GM18519 (cell line): ENCODE measurements around the gene DAAM2.

Experiments
- ATAC-seq: cut with Tn5 transposase; IDR thresholded peaks from one replicate; pipeline ENCODE4 v1.9.1; 2021; ENCODE audit warnings: mild to moderate bottlenecking, moderate library complexity; ENCODE audit not compliant: unreplicated experiment, low FRiP score

Gene DAAM2

GRCh38 chr6:39791850-39792539 is at the start of gene DAAM2:
Gene DAAM2, plus strand, starts transcription at chr6:39792376. Its CDS starts 63,927 bp downstream, at chr6:39856303.
- ATAC-seq, result no peak

- no peak for ATAC-seq
Measured at GRCh38 chr6:39746795-39747194, 45.4 kb upstream of the DAAM2 start.

DNA sequence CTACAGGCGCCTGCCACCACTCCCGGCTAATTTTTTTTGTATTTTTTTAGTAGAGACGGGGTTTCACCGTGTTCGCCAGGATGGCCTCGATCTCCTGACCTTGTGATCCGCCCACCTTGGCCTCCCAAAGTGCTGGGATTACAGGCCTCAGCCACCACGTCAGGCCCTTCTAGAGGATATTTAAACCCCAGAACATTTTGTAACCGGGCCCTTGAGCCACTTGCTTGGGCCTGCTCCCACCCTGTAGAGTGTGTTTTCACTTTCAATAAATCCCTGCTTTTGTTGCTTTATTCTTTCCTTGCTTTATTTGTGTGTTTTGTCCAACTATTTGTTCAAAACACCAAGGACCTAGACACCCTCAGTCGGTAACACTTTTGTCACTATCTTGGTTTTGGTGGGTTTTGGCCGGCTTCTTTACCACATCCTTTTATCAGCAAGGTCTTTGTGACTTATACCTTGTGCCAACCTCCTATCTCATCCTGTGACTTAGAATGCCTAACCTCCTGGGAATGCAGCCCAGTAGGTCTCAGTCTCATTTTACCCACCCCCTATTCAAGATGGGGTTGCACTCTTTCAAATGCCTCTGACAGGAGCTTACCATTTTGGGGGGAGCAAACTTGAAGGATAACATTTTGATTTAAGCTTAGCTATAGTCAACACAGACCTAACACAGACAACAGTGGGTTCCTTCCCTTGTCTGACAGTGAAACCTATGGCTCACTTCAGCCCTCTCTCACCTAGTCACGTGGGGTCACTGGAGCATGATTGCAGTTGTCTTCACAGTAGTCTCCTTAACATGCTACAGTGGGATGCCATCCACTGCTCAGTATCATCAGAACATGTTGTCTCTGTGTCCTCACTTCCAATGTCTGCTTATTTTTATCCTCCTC is 39.1 kb upstream of the DAAM2 start:
- no peak for ATAC-seq

DNA sequence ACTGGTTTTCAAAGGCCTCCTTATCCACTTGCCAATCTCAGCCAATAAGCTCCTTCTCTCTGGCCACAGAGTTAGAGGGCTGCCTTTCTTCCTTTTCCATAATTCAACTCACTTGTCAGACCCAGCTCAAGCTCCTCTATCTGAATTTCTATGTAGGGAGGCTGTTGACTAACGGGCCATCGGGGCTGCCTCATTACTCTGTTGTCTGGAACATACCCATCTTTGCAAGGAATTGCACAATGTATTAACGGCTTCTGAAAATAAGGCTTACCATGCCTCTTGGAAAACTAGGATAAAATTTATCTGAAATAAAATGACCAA is 38.5 kb upstream of the DAAM2 start:
- no peak for ATAC-seq

DNA sequence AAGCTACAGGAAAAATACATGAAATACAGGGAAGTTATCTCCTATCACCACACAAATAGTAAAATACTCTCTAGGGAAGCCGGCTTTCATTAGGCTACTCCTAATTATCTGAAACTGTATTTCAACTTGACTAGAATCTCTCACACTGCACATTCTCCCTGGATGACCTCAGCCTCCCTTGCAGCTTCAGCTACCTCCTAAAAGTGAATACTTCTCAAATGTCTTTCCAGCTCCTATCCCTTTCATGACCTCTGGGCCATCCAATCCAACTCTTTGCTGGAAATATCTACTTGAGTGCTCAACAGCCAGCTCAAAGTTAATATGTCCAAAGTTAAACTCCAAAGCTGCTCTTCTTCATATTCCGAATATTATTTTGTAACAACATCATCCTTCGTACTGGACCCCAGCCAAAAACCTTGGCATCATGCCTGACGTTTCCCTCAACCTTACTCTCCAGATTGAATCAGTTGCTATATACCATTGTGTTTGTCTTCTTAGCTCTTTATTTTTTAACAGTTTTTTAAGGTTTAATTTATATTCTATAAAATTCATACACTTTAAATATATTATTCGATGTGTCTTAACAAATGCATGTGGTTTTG is 37.6 kb upstream of the DAAM2 start:
- ATAC-seq, result no peak

DNA sequence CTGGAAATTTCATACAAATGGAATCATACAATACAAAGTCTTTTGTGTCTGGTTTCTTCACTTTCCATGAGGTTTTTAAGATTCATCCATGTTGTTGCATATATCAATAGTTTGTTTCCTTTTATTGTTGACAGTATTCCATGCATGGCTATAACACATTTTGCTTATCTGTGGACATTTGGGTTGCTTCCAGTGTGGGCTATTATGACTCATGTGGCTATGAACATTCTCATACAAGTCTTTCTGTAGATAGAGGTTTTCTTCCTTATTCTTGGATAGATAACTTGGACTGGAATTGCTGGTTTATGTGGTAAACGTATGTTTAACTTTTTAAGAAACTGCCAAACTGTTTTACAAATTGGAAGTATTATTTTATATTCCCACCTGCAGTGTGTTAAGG is 36.9 kb upstream of the DAAM2 start:
- ATAC-seq, result no peak

- ATAC-seq, result no peak
Measured at GRCh38 chr6:39756582-39756981, 35.6 kb upstream of the DAAM2 start.

- ATAC-seq, result no peak
Measured at GRCh38 chr6:39758905-39759605, 33.1 kb upstream of the DAAM2 start.

DNA sequence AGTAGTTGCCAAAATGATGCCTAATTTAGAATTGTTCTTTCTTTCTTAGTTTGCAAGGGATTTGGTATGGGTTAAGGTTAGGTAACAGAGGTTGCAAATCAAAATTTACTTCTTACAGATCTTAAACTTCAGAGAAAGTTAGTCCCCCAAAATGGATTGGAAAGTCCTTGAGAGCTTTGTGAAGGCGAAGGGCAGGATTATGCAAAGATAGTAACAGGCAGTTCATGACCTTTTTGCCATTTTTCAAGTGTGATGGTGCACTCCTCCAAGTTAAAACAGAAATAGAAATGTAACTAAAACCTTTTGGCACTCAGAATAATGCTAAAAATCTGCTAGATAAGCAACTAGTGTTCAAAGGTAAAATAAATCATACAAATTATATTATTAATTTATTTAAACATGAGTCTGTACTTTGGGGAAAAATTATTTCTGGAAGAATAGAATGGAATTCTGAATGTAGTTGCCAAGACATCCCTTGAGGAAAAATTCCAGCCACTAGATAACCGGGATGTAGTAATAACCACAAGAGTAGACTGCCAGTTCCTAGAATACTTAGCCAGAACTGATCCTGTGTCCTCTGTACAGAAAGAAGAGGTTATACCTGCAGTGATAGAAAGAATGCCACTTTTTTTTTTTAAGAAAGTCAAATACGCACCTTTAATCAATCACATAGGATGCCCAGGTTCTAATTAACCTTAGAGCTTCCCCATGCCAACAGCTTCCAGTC is 31.8 kb upstream of the DAAM2 start:
- ATAC-seq, result no peak

DNA sequence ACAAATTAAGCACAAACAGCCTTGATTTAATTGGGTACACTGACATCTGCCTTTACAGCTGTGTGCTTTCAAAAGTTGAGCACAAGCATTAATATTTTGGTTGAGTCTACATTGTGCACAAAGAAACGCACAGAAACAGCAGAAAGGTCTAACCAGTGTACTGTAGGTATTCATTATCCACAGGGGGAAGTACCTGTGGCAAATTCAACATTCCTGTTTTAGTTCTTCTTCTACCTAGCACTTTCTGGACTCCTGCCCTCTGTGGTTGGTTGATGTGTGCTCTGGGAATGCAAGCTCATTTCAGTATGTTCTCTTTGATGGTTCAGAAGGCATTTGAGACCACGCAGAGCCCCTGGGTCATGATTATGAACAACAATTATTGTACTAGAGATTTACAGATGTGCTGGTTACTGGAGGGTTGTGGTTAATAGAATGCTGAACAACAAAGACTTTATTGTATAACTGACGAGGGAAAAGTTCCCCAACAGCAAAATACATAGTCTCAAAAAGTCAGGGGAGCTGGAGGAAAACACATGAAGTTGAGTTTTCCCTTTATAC is 26.6 kb upstream of the DAAM2 start:
- ATAC-seq, result no peak

GRCh38 chr6:39769012-39769411 is 23.2 kb upstream of the DAAM2 start:
- ATAC-seq, result no peak

GRCh38 chr6:39770446-39770845 is 21.7 kb upstream of the DAAM2 start:
- ATAC-seq, result no peak

- no peak for ATAC-seq
Measured at GRCh38 chr6:39772559-39773273, 19.5 kb upstream of the DAAM2 start.

- no peak for ATAC-seq
Measured at GRCh38 chr6:39773782-39774181, 18.4 kb upstream of the DAAM2 start.

GRCh38 chr6:39776581-39776980 is 15.6 kb upstream of the DAAM2 start:
- ATAC-seq, result no peak

DNA sequence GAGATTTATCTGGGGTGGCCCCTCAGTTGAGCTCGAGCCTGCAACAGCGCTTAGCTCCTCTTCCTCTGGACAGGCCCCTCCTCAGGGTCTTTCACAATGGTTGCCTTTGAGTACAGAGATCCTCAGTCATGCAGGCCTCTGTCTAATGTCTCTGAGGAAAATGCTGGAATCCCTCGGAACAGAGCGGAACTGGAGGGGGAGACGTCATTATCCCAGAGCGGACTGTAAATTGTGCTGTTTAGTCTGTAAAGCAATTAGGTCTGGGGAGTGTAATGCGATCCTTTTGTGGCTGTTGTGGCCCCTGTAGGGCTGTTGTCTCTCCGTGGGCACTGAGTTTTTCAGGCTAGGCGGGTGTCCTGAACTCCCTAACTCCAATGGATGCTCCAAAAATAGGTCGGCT is 15.0 kb upstream of the DAAM2 start:
- no peak for ATAC-seq

DNA sequence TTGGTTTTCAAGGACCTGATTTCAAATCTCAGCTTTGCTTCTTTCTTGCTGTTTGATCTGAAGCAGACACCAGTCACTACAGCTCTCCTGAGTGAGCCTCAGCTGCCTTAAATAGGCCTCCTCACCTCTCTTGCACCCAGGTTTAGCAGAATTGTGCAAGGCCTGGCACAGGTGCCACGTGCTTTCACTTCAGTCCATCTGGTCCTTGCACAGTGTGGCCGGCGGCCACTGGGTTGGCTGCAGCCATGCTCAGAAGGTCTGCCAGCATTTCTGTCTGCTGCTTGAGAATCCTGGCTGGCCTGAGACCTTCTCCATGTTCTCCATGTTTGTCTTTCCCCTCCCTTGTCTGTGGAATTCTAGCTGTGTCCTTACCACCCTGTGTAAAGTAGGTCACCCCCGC is 14.5 kb upstream of the DAAM2 start:
- ATAC-seq, result no peak

DNA sequence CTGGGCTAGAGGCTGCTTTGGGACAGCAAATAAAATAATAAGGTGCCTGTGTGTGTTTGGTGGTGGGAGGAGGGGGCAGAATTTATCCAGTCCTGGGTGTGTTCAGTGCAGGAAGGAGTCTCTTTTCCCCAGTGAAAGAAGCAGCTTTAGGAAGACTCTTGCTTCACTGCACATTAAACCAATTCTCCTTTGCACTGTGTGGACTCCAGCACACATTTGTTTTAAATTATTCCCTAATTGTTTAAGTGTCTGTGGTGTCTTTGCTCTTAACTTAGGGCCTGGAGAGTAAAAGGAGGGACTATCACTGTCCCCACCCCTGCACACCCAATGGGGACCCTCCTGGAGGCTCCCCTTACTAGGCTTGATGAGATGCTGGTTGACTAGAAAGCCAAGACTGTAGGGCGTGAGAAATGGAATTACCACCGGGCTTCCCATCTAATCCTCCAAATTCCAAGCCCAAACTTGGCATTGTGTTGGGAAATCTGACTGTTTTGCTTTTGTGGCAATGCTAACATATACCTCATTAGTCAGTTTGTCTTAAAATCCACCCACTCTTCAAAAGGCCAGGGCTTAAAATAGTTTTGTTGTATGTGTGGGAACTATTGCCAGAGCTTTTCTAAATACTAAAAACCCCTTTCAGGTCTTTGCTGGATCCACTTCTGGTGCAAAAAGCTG is 13.5 kb upstream of the DAAM2 start:
- ATAC-seq, result no peak

DNA sequence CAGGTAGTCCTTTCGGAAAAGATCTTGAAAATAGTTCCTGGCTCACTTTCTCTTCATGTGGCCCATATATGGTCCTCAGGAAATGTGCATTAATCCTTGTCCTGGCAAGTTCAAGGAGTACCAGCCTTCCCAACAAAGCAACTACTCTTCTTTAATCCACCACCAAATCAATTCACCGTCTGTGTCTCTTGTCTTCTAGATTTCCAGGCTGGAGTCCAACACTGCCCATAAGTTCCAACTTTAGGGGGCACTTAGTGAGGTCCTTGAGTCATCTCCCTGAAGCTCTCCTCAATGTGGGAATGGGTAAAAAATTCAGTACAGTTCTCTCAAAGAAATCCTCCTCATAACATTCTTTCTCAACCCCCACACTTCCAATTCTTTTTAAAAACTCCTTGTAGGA is 6.9 kb upstream of the DAAM2 start:
- ATAC-seq, result no peak
